Measurements from ENCODE around the gene RAB31. TPM values are rescaled to one million over a fixed set of nuclear protein-coding genes. Genes with fewer than 3 reads are reported as not detected.

Gene RAB31
- total and polyA plus RNA-seq, 3 donors from 2014 or later = 75.9 to 110 (median 81.5) TPM

GRCh38 chr18:9838144-9838877, 130.2 kb downstream of the RAB31 start:
- intact Hi-C loops (cut with DNase I; ENCODE audit: low total_unique reads) = no loop called here
- Histone ChIP-seq H3K36me3 (ENCODE audit: low read depth, missing control alignments) (no peaks in the 10 kb centered on the region), H3K27ac (no peak overlapping the region), H3K4me3 (no peak overlapping the region), H3K27me3 (no peaks in the 10 kb centered on the region), H3K4me1 (peaks cover 15% of the 10 kb centered on the region), H3K9me3 (no peaks in the 10 kb centered on the region)
- no peak for DNase-seq
- 84 to 88% methylated on average over 10 of the region's 10 CpGs for WGBS, 2 donors
- TF ChIP-seq POLR2A (IDR thresholded peaks at IDR 0.05) = no peak
- TF ChIP-seq, protein P1, sequence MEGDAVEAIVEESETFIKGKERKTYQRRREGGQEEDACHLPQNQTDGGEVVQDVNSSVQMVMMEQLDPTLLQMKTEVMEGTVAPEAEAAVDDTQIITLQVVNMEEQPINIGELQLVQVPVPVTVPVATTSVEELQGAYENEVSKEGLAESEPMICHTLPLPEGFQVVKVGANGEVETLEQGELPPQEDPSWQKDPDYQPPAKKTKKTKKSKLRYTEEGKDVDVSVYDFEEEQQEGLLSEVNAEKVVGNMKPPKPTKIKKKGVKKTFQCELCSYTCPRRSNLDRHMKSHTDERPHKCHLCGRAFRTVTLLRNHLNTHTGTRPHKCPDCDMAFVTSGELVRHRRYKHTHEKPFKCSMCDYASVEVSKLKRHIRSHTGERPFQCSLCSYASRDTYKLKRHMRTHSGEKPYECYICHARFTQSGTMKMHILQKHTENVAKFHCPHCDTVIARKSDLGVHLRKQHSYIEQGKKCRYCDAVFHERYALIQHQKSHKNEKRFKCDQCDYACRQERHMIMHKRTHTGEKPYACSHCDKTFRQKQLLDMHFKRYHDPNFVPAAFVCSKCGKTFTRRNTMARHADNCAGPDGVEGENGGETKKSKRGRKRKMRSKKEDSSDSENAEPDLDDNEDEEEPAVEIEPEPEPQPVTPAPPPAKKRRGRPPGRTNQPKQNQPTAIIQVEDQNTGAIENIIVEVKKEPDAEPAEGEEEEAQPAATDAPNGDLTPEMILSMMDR (IDR thresholded peaks at IDR 0.05) = no peak

GRCh38 chr18:9839211-9839610, 131.1 kb downstream of the RAB31 start:
- Histone ChIP-seq H3K36me3 (ENCODE audit: low read depth, missing control alignments) (no peaks in the 10 kb centered on the region), H3K27me3 (no peaks in the 10 kb centered on the region), H3K27ac (no peak overlapping the region), H3K4me1 (peaks cover 15% of the 10 kb centered on the region), H3K4me3 (no peak overlapping the region), H3K9me3 (no peaks in the 10 kb centered on the region)
- 94 to 99% methylated on average over 8 of the region's 8 CpGs for WGBS, 2 donors
- intact Hi-C loops (cut with DNase I; ENCODE audit: low total_unique reads) = no loop called here
- TF ChIP-seq POLR2A (IDR thresholded peaks at IDR 0.05) = no peak
- TF ChIP-seq, protein P1 (IDR thresholded peaks at IDR 0.05) = no peak
- no peak for DNase-seq

DNA sequence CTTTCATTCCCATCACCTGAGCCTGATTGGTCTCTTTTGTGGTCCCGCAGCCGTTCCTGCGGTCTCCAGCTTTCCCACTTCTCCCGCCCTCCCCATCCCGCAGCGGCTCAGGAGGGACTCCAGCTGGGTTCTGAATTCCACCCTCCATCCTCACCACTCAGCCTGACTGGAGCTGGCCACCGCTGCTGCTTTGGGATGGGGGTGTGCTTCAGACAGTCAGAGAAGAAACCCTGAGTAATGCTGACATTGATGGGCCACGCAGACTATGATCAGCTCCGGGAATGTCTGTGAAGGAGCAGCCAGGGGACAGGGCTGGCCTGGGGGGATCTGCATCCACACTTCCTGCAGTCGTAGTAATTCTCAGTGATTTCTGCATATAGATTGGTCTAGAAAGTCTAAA, 131.8 kb downstream of the RAB31 start:
- no peaks in the 10 kb centered on the region for H3K27me3 ChIP-seq
- TF ChIP-seq, protein P1 (IDR thresholded peaks at IDR 0.05) = no peak
- TF ChIP-seq POLR2A (IDR thresholded peaks at IDR 0.05) = no peak
- H3K27ac ChIP-seq = no peak overlapping the region
- WGBS, 2 donors = 90 to 93% methylated on average over 10 of the region's 10 CpGs
- no peaks in the 10 kb centered on the region for H3K9me3 ChIP-seq
- DNase-seq = no peak
- H3K4me3 ChIP-seq = no peak overlapping the region
- H3K4me1 ChIP-seq = peaks cover 15% of the 10 kb centered on the region
- H3K36me3 ChIP-seq (ENCODE audit: low read depth, missing control alignments) = no peaks in the 10 kb centered on the region
- intact Hi-C loops (cut with DNase I; ENCODE audit: low total_unique reads) = no loop called here

DNA sequence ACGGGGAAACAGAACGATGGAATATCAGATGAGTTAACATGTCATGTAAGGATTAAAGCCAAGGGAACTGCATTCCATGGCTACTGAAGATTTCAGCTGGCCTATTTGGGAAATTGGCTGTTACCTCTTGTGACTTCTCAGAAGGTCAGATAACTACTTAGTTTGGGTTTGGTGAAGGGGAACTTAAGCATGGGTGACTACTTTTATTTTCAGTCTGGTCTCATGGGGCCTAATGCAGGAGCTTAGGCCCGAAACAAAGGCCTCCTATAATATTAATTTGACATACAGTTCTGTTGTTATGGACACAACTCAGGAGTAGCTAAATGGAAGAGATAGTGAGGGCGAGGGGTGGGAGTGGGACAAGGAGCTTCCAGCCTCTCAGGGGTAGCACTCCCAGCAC, 133.7 kb downstream of the RAB31 start:
- intact Hi-C loops (cut with DNase I; ENCODE audit: low total_unique reads) = no loop called here
- no peak overlapping the region for H3K4me3 ChIP-seq
- H3K9me3 ChIP-seq = no peaks in the 10 kb centered on the region
- no peak overlapping the region for H3K27ac ChIP-seq
- H3K36me3 ChIP-seq (ENCODE audit: low read depth, missing control alignments) = no peaks in the 10 kb centered on the region
- 72 to 79% methylated on average over 4 of the region's 4 CpGs for WGBS, 2 donors
- TF ChIP-seq, protein P1 (IDR thresholded peaks at IDR 0.05) = no peak
- TF ChIP-seq POLR2A (IDR thresholded peaks at IDR 0.05) = no peak
- H3K27me3 ChIP-seq = no peaks in the 10 kb centered on the region
- DNase-seq = no peak
- H3K4me1 ChIP-seq = peaks cover 6% of the 10 kb centered on the region

DNA sequence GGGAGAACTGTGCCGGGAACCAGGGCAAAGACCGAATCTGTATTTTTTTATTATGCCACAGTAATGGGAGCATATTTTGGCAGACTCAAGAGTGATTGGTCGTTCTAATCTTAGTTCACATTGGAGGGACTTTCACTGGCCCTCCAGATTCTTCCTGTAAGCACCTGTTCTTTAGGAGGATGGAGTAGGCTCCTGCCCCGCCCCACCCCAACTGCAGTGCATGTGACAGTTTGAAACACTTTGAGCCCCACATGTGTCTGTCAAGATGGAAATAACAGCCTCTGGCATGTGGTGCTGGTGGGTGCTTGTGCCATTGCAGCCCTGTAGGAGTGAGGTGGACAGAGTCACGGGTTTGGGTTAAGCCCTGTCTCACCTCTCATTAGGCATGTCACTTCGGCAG, 134.3 kb downstream of the RAB31 start:
- WGBS, 2 donors = 95 to 98% methylated on average over 6 of the region's 6 CpGs
- peaks cover 12% of the 10 kb centered on the region for H3K4me1 ChIP-seq
- TF ChIP-seq, protein P1 (IDR thresholded peaks at IDR 0.05) = no peak
- TF ChIP-seq POLR2A (IDR thresholded peaks at IDR 0.05) = no peak
- no peak overlapping the region for H3K27ac ChIP-seq
- intact Hi-C loops (cut with DNase I; ENCODE audit: low total_unique reads) = no loop called here
- H3K4me3 ChIP-seq = no peak overlapping the region
- no peaks in the 10 kb centered on the region for H3K36me3 ChIP-seq (ENCODE audit: low read depth, missing control alignments)
- no peaks in the 10 kb centered on the region for H3K27me3 ChIP-seq
- no peak for DNase-seq
- no peaks in the 10 kb centered on the region for H3K9me3 ChIP-seq

Data from testis (tissue), 3 donors.